ENCODE results near the gene WDR7.

DNA sequence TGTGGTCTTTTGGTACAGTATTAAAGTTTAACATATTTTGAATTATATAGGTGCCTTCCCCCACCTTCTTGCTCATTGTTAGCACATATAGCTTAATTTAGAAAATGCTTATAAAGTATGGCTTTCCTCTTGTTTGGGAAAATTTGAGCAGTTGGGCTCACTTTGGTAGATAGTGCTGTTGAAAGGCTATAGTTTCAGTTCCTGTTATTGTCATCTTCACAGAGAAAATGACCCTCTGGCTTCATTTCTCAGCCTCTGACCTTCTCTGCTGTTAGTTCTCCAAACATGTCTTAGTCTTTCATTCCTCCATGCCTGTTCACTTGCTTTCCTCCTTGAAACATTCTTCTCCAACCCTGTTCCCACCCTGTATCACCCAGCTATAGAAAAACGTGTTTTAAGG lies 200.6 kb downstream of the WDR7 start:
- TF ChIP-seq, protein P1, sequence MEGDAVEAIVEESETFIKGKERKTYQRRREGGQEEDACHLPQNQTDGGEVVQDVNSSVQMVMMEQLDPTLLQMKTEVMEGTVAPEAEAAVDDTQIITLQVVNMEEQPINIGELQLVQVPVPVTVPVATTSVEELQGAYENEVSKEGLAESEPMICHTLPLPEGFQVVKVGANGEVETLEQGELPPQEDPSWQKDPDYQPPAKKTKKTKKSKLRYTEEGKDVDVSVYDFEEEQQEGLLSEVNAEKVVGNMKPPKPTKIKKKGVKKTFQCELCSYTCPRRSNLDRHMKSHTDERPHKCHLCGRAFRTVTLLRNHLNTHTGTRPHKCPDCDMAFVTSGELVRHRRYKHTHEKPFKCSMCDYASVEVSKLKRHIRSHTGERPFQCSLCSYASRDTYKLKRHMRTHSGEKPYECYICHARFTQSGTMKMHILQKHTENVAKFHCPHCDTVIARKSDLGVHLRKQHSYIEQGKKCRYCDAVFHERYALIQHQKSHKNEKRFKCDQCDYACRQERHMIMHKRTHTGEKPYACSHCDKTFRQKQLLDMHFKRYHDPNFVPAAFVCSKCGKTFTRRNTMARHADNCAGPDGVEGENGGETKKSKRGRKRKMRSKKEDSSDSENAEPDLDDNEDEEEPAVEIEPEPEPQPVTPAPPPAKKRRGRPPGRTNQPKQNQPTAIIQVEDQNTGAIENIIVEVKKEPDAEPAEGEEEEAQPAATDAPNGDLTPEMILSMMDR (IDR thresholded peaks at IDR 0.05; ENCODE audit: low read length) = no peak
- no peak for TF ChIP-seq EZH2 (IDR thresholded peaks at IDR 0.05; ENCODE audit: borderline replicate concordance, low read length)

All from OCI-LY1 (cell line).